Peyer's patch (tissue), 4 donors: Measurements from ENCODE around the gene SWT1. TPM values are rescaled to one million over a fixed set of nuclear protein-coding genes. Genes with fewer than 3 reads are reported as not detected.

ENCODE experiments used
- DNase-seq, 3 donors: peaks; one replicate each; pipeline ENCODE4 v3.0.0-alpha.2; 2017 to 2019
- H3K27ac ChIP-seq, 4 donors: fragments of 200-600 bp; sonication (generic); one replicate each; pipeline ENCODE4 v1.5.1; 2016 to 2019
- H3K27me3 ChIP-seq, 2 donors: fragments of 200-600 bp; sonication (generic); one replicate each; pipeline ENCODE4 v1.5.1; 2019
- H3K36me3 ChIP-seq, 3 donors: fragments of 200-600 bp; sonication (generic); one replicate each; pipeline ENCODE4 v1.5.1; 2016 to 2019
- H3K4me1 ChIP-seq, 4 donors: fragments of 200-600 bp; sonication (generic); one replicate each; pipeline ENCODE4 v1.5.1; 2016 to 2019
- H3K4me3 ChIP-seq, 4 donors: fragments of 200-600 bp; sonication (generic); 1 replicate in 3 of 4; 2 replicates in 1 of 4; pipeline ENCODE4 v1.5.1; 2016 to 2019; ENCODE audit warnings: mild to moderate bottlenecking in 1 of 4
- H3K9me3 ChIP-seq, 4 donors: fragments of 200-600 bp; sonication (generic); one replicate each; pipeline ENCODE4 v1.5.1; 2016 to 2019; ENCODE audit warnings: mild to moderate bottlenecking in 1 of 4
- POLR2A ChIP-seq, 2 donors: fragments of 450-650 bp; IDR thresholded peaks; one replicate each; pipeline ENCODE4 v1.5.1; 2017; ENCODE audit warnings: antibody characterized with exemption in 2 of 2, mild to moderate bottlenecking in 2 of 2, moderate library complexity in 2 of 2
- total RNA-seq, 4 donors: library from RNA; depleted of rRNA; stranded (reverse); fragments of >200 nt; gene quantifications; one replicate each; pipeline ENCODE4 v1.1.0, GENCODE V29; 2016
- TF ChIP-seq, protein P1 (sequence below), 6 experiments: fragments of 450-650 bp in 4 of 6; fragments of 200-600 bp in 2 of 6; sonication (generic) in 1 of 6; IDR thresholded peaks; one replicate each; pipeline ENCODE4 v1.5.1; 2017 to 2019; ENCODE audit warnings: antibody characterized with exemption in 6 of 6, mild to moderate bottlenecking in 3 of 6, moderate library complexity in 1 of 6

The SWT1 gene, protein sequence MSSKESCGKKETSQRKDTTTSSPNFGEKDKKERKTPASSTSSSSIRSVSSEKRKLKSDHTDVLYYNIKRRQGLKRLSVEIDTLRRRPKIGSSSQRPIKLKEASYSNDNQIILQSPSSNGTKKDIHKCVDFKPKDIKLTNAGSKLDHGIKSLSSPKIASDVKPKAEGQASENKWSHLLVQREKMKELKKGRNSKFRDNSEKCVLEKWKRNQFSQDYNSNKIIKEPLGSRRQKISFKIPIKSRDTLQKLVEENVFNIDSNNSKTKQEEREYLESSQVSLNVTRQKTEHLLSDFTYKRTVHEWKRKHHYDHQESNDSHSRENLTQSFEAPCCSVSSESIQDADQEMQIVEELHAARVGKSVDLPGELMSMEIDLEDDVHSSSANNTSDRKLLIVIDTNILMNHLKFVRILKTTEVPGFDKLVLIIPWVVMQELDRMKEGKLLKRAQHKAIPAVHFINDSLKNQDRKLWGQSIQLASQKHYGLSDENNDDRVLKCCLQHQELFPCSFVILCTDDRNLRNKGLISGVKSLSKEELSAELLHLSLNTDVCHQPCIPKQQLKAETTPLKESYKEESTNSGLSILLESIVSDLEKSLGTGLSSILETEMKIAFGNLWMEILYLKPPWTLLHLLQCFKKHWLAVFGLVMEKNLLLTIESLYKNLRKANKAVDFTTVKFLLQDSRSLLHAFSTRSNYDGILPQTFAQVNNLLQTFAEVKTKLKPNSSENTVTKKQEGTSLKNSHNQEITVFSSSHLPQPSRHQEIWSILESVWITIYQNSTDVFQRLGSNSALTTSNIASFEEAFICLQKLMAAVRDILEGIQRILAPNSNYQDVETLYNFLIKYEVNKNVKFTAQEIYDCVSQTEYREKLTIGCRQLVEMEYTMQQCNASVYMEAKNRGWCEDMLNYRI
- 10 to 100 TPM in 2 of 4 donors, 1 to 10 TPM in 2; 6.0 to 21.5 (median 8.6) TPM for total RNA-seq

- peak; percentile 99 to 100 (median 100) for DNase-seq
- TF ChIP-seq, protein P1, sequence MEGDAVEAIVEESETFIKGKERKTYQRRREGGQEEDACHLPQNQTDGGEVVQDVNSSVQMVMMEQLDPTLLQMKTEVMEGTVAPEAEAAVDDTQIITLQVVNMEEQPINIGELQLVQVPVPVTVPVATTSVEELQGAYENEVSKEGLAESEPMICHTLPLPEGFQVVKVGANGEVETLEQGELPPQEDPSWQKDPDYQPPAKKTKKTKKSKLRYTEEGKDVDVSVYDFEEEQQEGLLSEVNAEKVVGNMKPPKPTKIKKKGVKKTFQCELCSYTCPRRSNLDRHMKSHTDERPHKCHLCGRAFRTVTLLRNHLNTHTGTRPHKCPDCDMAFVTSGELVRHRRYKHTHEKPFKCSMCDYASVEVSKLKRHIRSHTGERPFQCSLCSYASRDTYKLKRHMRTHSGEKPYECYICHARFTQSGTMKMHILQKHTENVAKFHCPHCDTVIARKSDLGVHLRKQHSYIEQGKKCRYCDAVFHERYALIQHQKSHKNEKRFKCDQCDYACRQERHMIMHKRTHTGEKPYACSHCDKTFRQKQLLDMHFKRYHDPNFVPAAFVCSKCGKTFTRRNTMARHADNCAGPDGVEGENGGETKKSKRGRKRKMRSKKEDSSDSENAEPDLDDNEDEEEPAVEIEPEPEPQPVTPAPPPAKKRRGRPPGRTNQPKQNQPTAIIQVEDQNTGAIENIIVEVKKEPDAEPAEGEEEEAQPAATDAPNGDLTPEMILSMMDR (IDR thresholded peaks at IDR 0.05), result no peak
- peak; percentile 95 to 98 for TF ChIP-seq POLR2A (IDR thresholded peaks at IDR 0.05)
Measured at GRCh38 chr1:185156854-185157598, at the start of gene SWT1, which contains the start of gene TRMT1L. SWT1 (plus strand) TSS chr1:185157167; CDS start chr1:185160842, 3,675 bp downstream. TRMT1L (minus strand) TSS chr1:185156953; CDS start chr1:185156712, 241 bp downstream.

DNA sequence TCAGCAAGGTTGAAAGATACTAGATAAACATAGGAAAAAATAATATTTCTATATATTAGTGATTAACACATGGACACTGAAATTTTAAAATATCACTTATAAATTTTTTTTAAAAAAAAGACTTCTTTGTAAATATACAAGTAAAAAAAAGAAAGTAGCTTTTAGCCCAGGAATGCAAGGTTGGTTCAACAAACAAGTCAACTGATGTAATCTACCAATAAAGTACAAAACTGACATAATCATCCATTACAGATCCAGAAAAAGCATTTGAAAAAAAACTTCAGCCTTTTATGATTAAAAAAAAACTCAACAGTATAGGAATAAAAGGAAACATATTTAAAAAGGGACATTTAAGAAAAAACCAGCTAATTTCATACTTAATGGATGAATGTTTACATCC lies 48.6 kb upstream of the SWT1 start:
- Histone ChIP-seq H3K27ac (no peak overlapping the region), H3K4me3 (no peak overlapping the region), H3K9me3 (peaks cover 0 to 8% (median 4%) of the 10 kb centered on the region in 4 donors), H3K27me3 (no peaks in the 10 kb centered on the region), H3K4me1 (no peaks in the 10 kb centered on the region), H3K36me3 (no peaks in the 10 kb centered on the region)
- TF ChIP-seq POLR2A (IDR thresholded peaks at IDR 0.05), result no peak
- TF ChIP-seq, protein P1 (IDR thresholded peaks at IDR 0.05), result no peak
- no peak for DNase-seq

More at GRCh38 chr1:185156854-185157598, at the start of gene SWT1, which contains the start of gene TRMT1L:
- Histone ChIP-seq H3K4me1 (peaks cover 0 to 26% (median 8%) of the 10 kb centered on the region in 4 donors), H3K27me3 (no peaks in the 10 kb centered on the region), H3K9me3 (no peaks in the 10 kb centered on the region), H3K4me3 (peak within 1 kb of the TSS; percentile 76 to 96 (median 80)), H3K36me3 (peaks cover 0 to 3% (median 0%) of the 10 kb centered on the region in 3 donors), H3K27ac (peak within 1 kb of the TSS; percentile 96 to 100 (median 98))

DNA sequence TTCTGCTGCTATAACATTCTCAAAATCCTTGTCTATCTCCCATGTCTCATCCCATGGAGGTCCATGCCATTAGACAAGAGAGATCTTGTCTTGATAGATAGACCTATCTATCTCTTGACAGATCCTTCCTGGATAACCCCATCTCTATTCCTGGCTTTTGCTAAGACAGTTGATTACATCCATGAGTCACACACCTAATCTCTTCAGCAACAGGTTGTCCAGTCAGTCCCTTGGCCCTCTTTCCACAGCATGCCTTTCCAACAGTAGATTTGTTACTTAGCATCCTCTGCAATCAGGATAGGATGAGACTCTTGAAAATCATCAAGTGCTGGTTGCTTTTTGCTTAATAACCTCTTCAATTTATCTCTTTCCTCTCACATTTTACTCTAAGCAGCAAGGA lies 46.8 kb upstream of the SWT1 start:
- no peak for DNase-seq
- no peaks in the 10 kb centered on the region for H3K4me1 ChIP-seq
- no peak for TF ChIP-seq POLR2A (IDR thresholded peaks at IDR 0.05)
- TF ChIP-seq, protein P1 (IDR thresholded peaks at IDR 0.05), result no peak
- H3K4me3 ChIP-seq, result no peak overlapping the region
- no peaks in the 10 kb centered on the region for H3K36me3 ChIP-seq
- H3K27ac ChIP-seq, result no peak overlapping the region
- no peaks in the 10 kb centered on the region for H3K27me3 ChIP-seq
- H3K9me3 ChIP-seq, result peaks cover 0 to 8% (median 4%) of the 10 kb centered on the region in 4 donors

DNA sequence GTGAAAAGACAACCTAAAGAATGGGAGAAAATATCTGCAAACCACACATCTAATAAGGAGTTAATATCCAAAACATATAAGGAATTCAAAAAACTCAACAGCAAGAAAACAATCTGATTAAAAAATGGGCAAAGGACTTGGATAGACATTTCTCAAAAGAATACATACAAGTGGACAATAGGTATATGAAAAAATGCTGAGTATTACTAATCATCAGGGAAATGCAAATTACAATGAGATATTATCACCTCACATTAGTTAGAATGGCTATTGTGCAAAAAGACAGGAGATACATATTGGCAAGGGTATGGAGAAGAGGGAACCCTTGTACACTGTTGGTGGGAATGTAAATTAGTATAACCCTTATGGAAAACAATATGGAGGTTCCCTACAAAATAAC lies 45.1 kb upstream of the SWT1 start:
- Histone ChIP-seq H3K36me3 (no peaks in the 10 kb centered on the region), H3K4me3 (no peak overlapping the region), H3K9me3 (peaks cover 0 to 8% (median 4%) of the 10 kb centered on the region in 4 donors), H3K4me1 (no peaks in the 10 kb centered on the region), H3K27me3 (no peaks in the 10 kb centered on the region), H3K27ac (no peak overlapping the region)
- no peak for DNase-seq
- TF ChIP-seq, protein P1 (IDR thresholded peaks at IDR 0.05), result no peak
- TF ChIP-seq POLR2A (IDR thresholded peaks at IDR 0.05), result no peak

DNA sequence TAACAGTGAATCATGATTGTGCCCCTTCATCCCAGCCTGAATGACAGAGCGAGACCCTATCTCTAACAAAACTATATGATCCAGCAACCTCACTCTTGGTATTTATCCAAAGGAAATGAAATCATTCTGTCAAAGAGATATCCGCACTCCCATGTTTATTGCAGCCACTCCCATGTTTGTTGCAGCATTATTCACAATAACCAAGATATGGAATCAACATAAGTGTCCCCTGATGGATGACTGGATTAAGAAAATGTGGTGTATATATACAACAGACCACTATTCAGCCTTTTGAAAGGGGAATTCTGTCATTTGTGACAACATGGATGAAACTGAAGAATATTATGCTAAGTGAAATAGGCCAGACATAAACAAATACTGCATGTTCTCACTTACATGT lies 44.6 kb upstream of the SWT1 start:
- H3K27me3 ChIP-seq, result no peaks in the 10 kb centered on the region
- DNase-seq, result no peak
- H3K36me3 ChIP-seq, result no peaks in the 10 kb centered on the region
- peaks cover 0 to 8% (median 4%) of the 10 kb centered on the region in 4 donors for H3K9me3 ChIP-seq
- no peaks in the 10 kb centered on the region for H3K4me1 ChIP-seq
- no peak for TF ChIP-seq POLR2A (IDR thresholded peaks at IDR 0.05)
- TF ChIP-seq, protein P1 (IDR thresholded peaks at IDR 0.05), result no peak
- no peak overlapping the region for H3K4me3 ChIP-seq
- H3K27ac ChIP-seq, result no peak overlapping the region
